Fibroblast of skin of left biceps (primary cell): ENCODE results near the gene KLHL25.

Experiments
- DNase-seq, 2 experiments: peaks; one replicate each; pipeline ENCODE4 v3.0.0-alpha.2; 2013; ENCODE audit warnings: low read depth in 2 of 2

KLHL25 gene

GRCh38 chr15:85717212-85717611 is 77.5 kb downstream of the KLHL25 start:
- no peak for DNase-seq

- no peak for DNase-seq
These were observed 78.5 kb downstream of the KLHL25 start for GRCh38 chr15:85716261-85716660.

GRCh38 chr15:85711580-85712192 is 83.0 kb downstream of the KLHL25 start:
- DNase-seq = no peak

DNA sequence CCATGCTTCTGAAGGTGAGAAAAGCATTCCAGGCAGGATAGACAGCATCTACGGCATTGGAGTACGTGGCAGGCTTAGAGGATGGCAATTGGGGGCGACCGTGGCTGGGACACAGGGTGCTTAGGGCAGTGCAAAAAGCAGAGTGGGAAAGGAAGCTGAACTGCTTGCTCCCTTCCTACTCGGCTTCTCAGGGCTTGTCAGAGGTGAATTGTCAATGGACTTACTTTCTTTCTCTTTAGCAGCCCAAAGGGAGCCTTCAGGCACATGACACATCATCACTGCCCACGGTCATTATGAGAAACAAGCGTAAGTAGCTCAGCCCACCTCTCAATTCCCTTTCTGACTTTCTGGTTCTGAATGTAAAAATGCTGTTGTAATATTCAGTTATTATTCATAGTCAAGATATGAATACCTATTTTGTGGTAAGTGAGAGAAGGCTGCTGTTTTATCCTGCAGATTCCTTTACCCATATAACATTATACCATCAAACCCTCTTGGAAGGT is 84.3 kb downstream of the KLHL25 start:
- no peak for DNase-seq
